HG02884 (cell line): ENCODE data around the gene AQP11.
"Not testable (repeated sequence)": the region's sequence is repeated elsewhere in the genome, so short reads cannot be mapped to it uniquely, and the experiment has no call there.

Experiments
- ATAC-seq: cut with Tn5 transposase; IDR thresholded peaks from one replicate; pipeline ENCODE4 v1.9.1; 2021; ENCODE audit warnings: mild to moderate bottlenecking, moderate library complexity; ENCODE audit not compliant: unreplicated experiment

AQP11 gene

GRCh38 chr11:77592727-77593126 is 3.0 kb downstream of the AQP11 start:
- no peak for ATAC-seq

GRCh38 chr11:77593883-77594282 is 4.1 kb downstream of the AQP11 start:
- ATAC-seq, result no peak

GRCh38 chr11:77596626-77597025 is 6.9 kb downstream of the AQP11 start:
- ATAC-seq, result no peak

- ATAC-seq, result no peak
Measured at GRCh38 chr11:77598195-77598594, 8.4 kb downstream of the AQP11 start.

- no peak for ATAC-seq
Measured at GRCh38 chr11:77602381-77603088, 12.8 kb downstream of the AQP11 start.

- ATAC-seq, result no peak
Measured at GRCh38 chr11:77604281-77604680, 14.5 kb downstream of the AQP11 start.

- ATAC-seq, result no peak
Measured at GRCh38 chr11:77609234-77609633, 19.5 kb downstream of the AQP11 start.

GRCh38 chr11:77611921-77612320 is 22.2 kb downstream of the AQP11 start:
- no peak for ATAC-seq

- ATAC-seq, result no peak
Measured at GRCh38 chr11:77617892-77618291, 28.1 kb downstream of the AQP11 start.

- no peak for ATAC-seq
Measured at GRCh38 chr11:77619576-77620198, 29.9 kb downstream of the AQP11 start.

- no peak for ATAC-seq
Measured at GRCh38 chr11:77630157-77630710, 40.5 kb downstream of the AQP11 start.

- not testable (repeated sequence) for ATAC-seq
Measured at GRCh38 chr11:77633926-77634325, 44.2 kb downstream of the AQP11 start.

GRCh38 chr11:77636731-77637344 is 47.1 kb downstream of the AQP11 start:
- no peak for ATAC-seq

GRCh38 chr11:77637345-77638165 is 47.8 kb downstream of the AQP11 start, which contains the start of gene CLNS1A:
CLNS1A (minus strand) TSS chr11:77637794; CDS start chr11:77637714, 80 bp downstream.
- ATAC-seq, result peak; percentile 94

- no peak for ATAC-seq
Measured at GRCh38 chr11:77642228-77642627, 52.5 kb downstream of the AQP11 start.

- no peak for ATAC-seq
Measured at GRCh38 chr11:77644887-77645286, 55.1 kb downstream of the AQP11 start.

- no peak for ATAC-seq
Measured at GRCh38 chr11:77647654-77648305, 58.0 kb downstream of the AQP11 start.

- ATAC-seq, result no peak
Measured at GRCh38 chr11:77650123-77650522, 60.4 kb downstream of the AQP11 start.

GRCh38 chr11:77654770-77655434 is 65.1 kb downstream of the AQP11 start:
- ATAC-seq, result no peak

GRCh38 chr11:77656362-77656761 is 66.6 kb downstream of the AQP11 start:
- no peak for ATAC-seq
